ENCODE data around the gene LBH. TPM values are rescaled to one million over a fixed set of nuclear protein-coding genes. Genes with fewer than 3 reads are reported as not detected.
A peak's percentile ranks its signal among the peaks of the same experiment; 100 is the strongest.

Gene LBH
- total and polyA plus RNA-seq, 4 donors: 22.9 to 133 (median 81.3) TPM

GRCh38 chr2:30301551-30301950 lies 70.2 kb downstream of the LBH start:
- H3K9ac ChIP-seq (ENCODE audit: insufficient read depth in 1 of 2, low read length in 2 of 2): no peak overlapping the region
- no peak for ATAC-seq (ENCODE audit: insufficient read depth, low FRiP score)
- peak overlapping the region; percentile 10 to 68 for H3K27ac ChIP-seq (ENCODE audit: low read depth in 1 of 2, low read length in 1 of 2)
- no peaks in the 10 kb centered on the region for H3K9me3 ChIP-seq (ENCODE audit: control insufficient read depth in 4 of 4, insufficient read depth in 3 of 4, low read length in 3 of 4)
- H3K4me1 ChIP-seq (ENCODE audit: control insufficient read depth in 5 of 5, insufficient read depth in 5 of 5, low read length in 5 of 5): peaks cover 8 to 24% (median 10%) of the 10 kb centered on the region in 5 donors
- H3K36me3 ChIP-seq (ENCODE audit: control insufficient read depth in 4 of 4, insufficient read depth in 4 of 4, low read length in 4 of 4): no peaks in the 10 kb centered on the region
- H3K4me3 ChIP-seq: no peak overlapping the region
- no peak for TF ChIP-seq CTCF (IDR thresholded peaks at IDR 0.05; ENCODE audit: control extremely low read depth, extremely low read depth)
- no peaks in the 10 kb centered on the region for H3K27me3 ChIP-seq (ENCODE audit: control insufficient read depth in 3 of 3, insufficient read depth in 3 of 3, low read length in 2 of 3)
- DNase-seq: no peak
- WGBS, 2 donors: 87 to 92% methylated on average over 7 of the region's 7 CpGs

GRCh38 chr2:30302566-30302965 lies 71.2 kb downstream of the LBH start:
- H3K36me3 ChIP-seq (ENCODE audit: control insufficient read depth in 4 of 4, insufficient read depth in 4 of 4, low read length in 4 of 4): no peaks in the 10 kb centered on the region
- no peak for TF ChIP-seq CTCF (IDR thresholded peaks at IDR 0.05; ENCODE audit: control extremely low read depth, extremely low read depth)
- H3K9me3 ChIP-seq (ENCODE audit: control insufficient read depth in 4 of 4, insufficient read depth in 3 of 4, low read length in 3 of 4): peaks cover 0 to 2% (median 0%) of the 10 kb centered on the region in 4 donors
- peaks cover 8 to 24% (median 10%) of the 10 kb centered on the region in 5 donors for H3K4me1 ChIP-seq (ENCODE audit: control insufficient read depth in 5 of 5, insufficient read depth in 5 of 5, low read length in 5 of 5)
- DNase-seq (no peak), ATAC-seq (ENCODE audit: insufficient read depth, low FRiP score) (no peak)
- no peak overlapping the region for H3K27ac ChIP-seq (ENCODE audit: low read depth in 1 of 2, low read length in 1 of 2)
- no peak overlapping the region for H3K4me3 ChIP-seq
- H3K27me3 ChIP-seq (ENCODE audit: control insufficient read depth in 3 of 3, insufficient read depth in 3 of 3, low read length in 2 of 3): no peaks in the 10 kb centered on the region
- 89 to 90% methylated on average over 5 of the region's 5 CpGs for WGBS, 2 donors
- no peak overlapping the region for H3K9ac ChIP-seq (ENCODE audit: insufficient read depth in 1 of 2, low read length in 2 of 2)

- Histone ChIP-seq H3K27me3 (ENCODE audit: control insufficient read depth in 3 of 3, insufficient read depth in 3 of 3, low read length in 2 of 3) (no peaks in the 10 kb centered on the region), H3K9me3 (ENCODE audit: control insufficient read depth in 4 of 4, insufficient read depth in 3 of 4, low read length in 3 of 4) (peaks cover 0 to 2% (median 0%) of the 10 kb centered on the region in 4 donors), H3K36me3 (ENCODE audit: control insufficient read depth in 4 of 4, insufficient read depth in 4 of 4, low read length in 4 of 4) (no peaks in the 10 kb centered on the region), H3K4me3 (no peak overlapping the region), H3K9ac (ENCODE audit: insufficient read depth in 1 of 2, low read length in 2 of 2) (no peak overlapping the region), H3K27ac (ENCODE audit: low read depth in 1 of 2, low read length in 1 of 2) (no peak overlapping the region), H3K4me1 (ENCODE audit: control insufficient read depth in 5 of 5, insufficient read depth in 5 of 5, low read length in 5 of 5) (peaks cover 8 to 24% (median 10%) of the 10 kb centered on the region in 5 donors)
- no peak for DNase-seq
- no peak for ATAC-seq (ENCODE audit: insufficient read depth, low FRiP score)
- TF ChIP-seq CTCF (IDR thresholded peaks at IDR 0.05; ENCODE audit: control extremely low read depth, extremely low read depth): no peak
- 95% methylated on average over 11 of the region's 11 CpGs for WGBS, 2 donors
Observed at GRCh38 chr2:30303095-30303494, 71.8 kb downstream of the LBH start.

- DNase-seq (no peak), ATAC-seq (ENCODE audit: insufficient read depth, low FRiP score) (no peak)
- Histone ChIP-seq H3K4me3 (no peak overlapping the region), H3K9me3 (ENCODE audit: control insufficient read depth in 4 of 4, insufficient read depth in 3 of 4, low read length in 3 of 4) (peaks cover 0 to 2% (median 0%) of the 10 kb centered on the region in 4 donors), H3K27ac (ENCODE audit: low read depth in 1 of 2, low read length in 1 of 2) (no peak overlapping the region), H3K36me3 (ENCODE audit: control insufficient read depth in 4 of 4, insufficient read depth in 4 of 4, low read length in 4 of 4) (no peaks in the 10 kb centered on the region), H3K27me3 (ENCODE audit: control insufficient read depth in 3 of 3, insufficient read depth in 3 of 3, low read length in 2 of 3) (no peaks in the 10 kb centered on the region), H3K4me1 (ENCODE audit: control insufficient read depth in 5 of 5, insufficient read depth in 5 of 5, low read length in 5 of 5) (peaks cover 5 to 18% (median 8%) of the 10 kb centered on the region in 5 donors), H3K9ac (ENCODE audit: insufficient read depth in 1 of 2, low read length in 2 of 2) (no peak overlapping the region)
- no peak for TF ChIP-seq CTCF (IDR thresholded peaks at IDR 0.05; ENCODE audit: control extremely low read depth, extremely low read depth)
Observed at GRCh38 chr2:30305235-30305634, 73.9 kb downstream of the LBH start.
